A204.1 (cell line): Measurements from ENCODE around the gene ADGRA1.
"Not testable (repeated sequence)": the region's sequence is repeated elsewhere in the genome, so short reads cannot be mapped to it uniquely, and the experiment has no call there.

Experiments
- FAIRE-seq: peaks from 2 replicates; lab custom pipeline; 2012; peaks lifted over from hg19 to GRCh38; lab: Jason Lieb, UNC

ADGRA1 gene

GRCh38 chr10:133096616-133097269 is 9.0 kb downstream of the ADGRA1 start:
- no peak for FAIRE-seq

GRCh38 chr10:133097418-133097817 is 9.7 kb downstream of the ADGRA1 start:
- no peak for FAIRE-seq

GRCh38 chr10:133097961-133098360 is 10.2 kb downstream of the ADGRA1 start:
- FAIRE-seq: no peak

GRCh38 chr10:133098426-133099124 is 10.9 kb downstream of the ADGRA1 start:
- no peak for FAIRE-seq

- no peak for FAIRE-seq
Observed at GRCh38 chr10:133099571-133099970, 11.8 kb downstream of the ADGRA1 start.

- FAIRE-seq: no peak
Observed at GRCh38 chr10:133100186-133100585, 12.5 kb downstream of the ADGRA1 start.

GRCh38 chr10:133100706-133101415 is 13.1 kb downstream of the ADGRA1 start:
- no peak for FAIRE-seq

- FAIRE-seq: no peak
Observed at GRCh38 chr10:133101416-133101810, 13.7 kb downstream of the ADGRA1 start.

GRCh38 chr10:133102415-133103095 is 14.8 kb downstream of the ADGRA1 start:
- no peak for FAIRE-seq

GRCh38 chr10:133103311-133103910 is 15.7 kb downstream of the ADGRA1 start:
- no peak for FAIRE-seq

- no peak for FAIRE-seq
Observed at GRCh38 chr10:133104068-133104962, 16.6 kb downstream of the ADGRA1 start.

GRCh38 chr10:133104963-133105640 is 17.4 kb downstream of the ADGRA1 start:
- FAIRE-seq: no peak

- FAIRE-seq: no peak
Observed at GRCh38 chr10:133105686-133106390, 18.1 kb downstream of the ADGRA1 start.

GRCh38 chr10:133106516-133106915 is 18.8 kb downstream of the ADGRA1 start:
- no peak for FAIRE-seq

GRCh38 chr10:133107442-133107841 is 19.7 kb downstream of the ADGRA1 start:
- no peak for FAIRE-seq

- FAIRE-seq: no peak
Observed at GRCh38 chr10:133109711-133110110, 22.0 kb downstream of the ADGRA1 start.

- no peak for FAIRE-seq
Observed at GRCh38 chr10:133110133-133110532, 22.4 kb downstream of the ADGRA1 start.

GRCh38 chr10:133110609-133111275 is 23.0 kb downstream of the ADGRA1 start:
- no peak for FAIRE-seq

GRCh38 chr10:133111640-133112039 is 23.9 kb downstream of the ADGRA1 start:
- FAIRE-seq: not testable (repeated sequence)
